WTC11 (cell line): Measurements from ENCODE around the gene REXO2.
A peak's percentile ranks its signal among the peaks of the same experiment; 100 is the strongest.

Experiments used
- AFF4 ChIP-seq: sonication (generic); formaldehyde crosslinking; IDR thresholded peaks from 2 replicates; pipeline ENCODE4 v1.8.1; 2023; ENCODE audit warnings: mild to moderate bottlenecking, missing genetic modification reagents, borderline replicate concordance
- CTCF ChIP-seq: fragments of 200-600 bp; IDR thresholded peaks from 2 replicates; pipeline ENCODE4 v1.8.0; 2022; ENCODE audit warnings: antibody characterized with exemption
- E2F4 ChIP-seq: sonication (generic); formaldehyde crosslinking; IDR thresholded peaks from 2 replicates; pipeline ENCODE4 v1.8.1; 2022; ENCODE audit warnings: low read depth, mild to moderate bottlenecking, moderate library complexity, missing genetic modification reagents, borderline replicate concordance
- ELF4 ChIP-seq: sonication (generic); formaldehyde crosslinking; IDR thresholded peaks from 2 replicates; pipeline ENCODE4 v1.8.1; 2022; ENCODE audit warnings: low read depth, mild to moderate bottlenecking, moderate library complexity, missing genetic modification reagents
- ESRRA ChIP-seq: sonication (generic); formaldehyde crosslinking; IDR thresholded peaks from 2 replicates; pipeline ENCODE4 v1.8.1; 2022; ENCODE audit warnings: mild to moderate bottlenecking, missing genetic modification reagents, borderline replicate concordance
- FOXK1 ChIP-seq: sonication (generic); formaldehyde crosslinking; IDR thresholded peaks from 2 replicates; pipeline ENCODE4 v1.8.0; 2022; ENCODE audit warnings: mild to moderate bottlenecking, moderate library complexity, missing genetic modification reagents
- FOXP4 ChIP-seq: sonication (generic); formaldehyde crosslinking; IDR thresholded peaks from 2 replicates; pipeline ENCODE4 v1.8.0; 2022; ENCODE audit warnings: mild to moderate bottlenecking, missing genetic modification reagents
- MYBL2 ChIP-seq: sonication (generic); formaldehyde crosslinking; IDR thresholded peaks from 2 replicates; pipeline ENCODE4 v1.8.1; 2023; ENCODE audit warnings: mild to moderate bottlenecking, moderate library complexity, missing genetic modification reagents
- ZNF121 ChIP-seq: sonication (generic); formaldehyde crosslinking; IDR thresholded peaks from 2 replicates; pipeline ENCODE4 v1.8.0; 2023; ENCODE audit warnings: missing genetic modification reagents

- TF ChIP-seq FOXP4, result no peak
- no peak for TF ChIP-seq CTCF
- no peak for TF ChIP-seq E2F4 (CRISPR knock-in tag)
- peak; percentile 79 for TF ChIP-seq FOXK1
- no peak for TF ChIP-seq MYBL2 (CRISPR knock-in tag)
- 0 out of 2 replicates have a peak, but pooled peaks have one; percentile 26 for TF ChIP-seq ESRRA (CRISPR knock-in tag)
- no peak for TF ChIP-seq ELF4 (CRISPR knock-in tag)
- TF ChIP-seq AFF4, result no peak; the same call in 1 of the 2 replicates
- no peak for TF ChIP-seq ZNF121 (CRISPR knock-in tag)
Measured at GRCh38 chr11:114400216-114400914, 38.9 kb upstream of the REXO2 start, which contains the start of the genes C11orf71 and RBM7.
